HL-60 (cell line): ENCODE results near the gene RPL21.

Experiments
- GABPA ChIP-seq: IDR thresholded peaks from 2 replicates; pipeline ENCODE4 v1.6.1; 2012; ENCODE audit warnings: low read depth
- POLR2AphosphoS5 ChIP-seq: IDR thresholded peaks from 2 replicates; pipeline ENCODE4 v1.6.1; 2012; ENCODE audit warnings: low read depth
- TF ChIP-seq, protein P1 (sequence below): IDR thresholded peaks from 2 replicates; pipeline ENCODE4 v1.6.1; 2012; ENCODE audit warnings: low read depth; ENCODE audit not compliant: insufficient replicate concordance
- TF ChIP-seq, protein P2 (sequence below): IDR thresholded peaks from one replicate; pipeline ENCODE4 v1.5.1; 2011; ENCODE audit warnings: low read length, control low read depth, inconsistent platforms; ENCODE audit not compliant: insufficient read depth

DNA sequence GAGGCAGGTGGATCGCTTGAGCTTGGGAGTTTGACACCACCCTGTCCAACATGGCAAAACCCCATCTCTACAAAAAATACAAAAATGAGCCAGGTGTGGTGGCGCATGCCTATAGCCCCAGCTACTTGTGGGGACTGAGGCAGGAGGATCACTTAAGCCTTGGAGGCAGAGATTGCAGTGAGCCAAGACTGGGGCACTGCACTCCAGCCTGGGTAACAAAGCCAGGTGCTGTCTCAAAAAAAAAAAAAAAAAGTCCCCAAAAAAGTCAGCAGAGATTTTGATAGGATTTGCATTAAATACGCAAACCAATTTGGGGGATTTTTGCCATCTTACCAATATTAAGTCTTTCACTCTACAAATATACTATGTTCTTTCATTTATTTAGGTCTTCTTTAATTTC is 21.7 kb upstream of the RPL21 start:
- TF ChIP-seq, protein P1, sequence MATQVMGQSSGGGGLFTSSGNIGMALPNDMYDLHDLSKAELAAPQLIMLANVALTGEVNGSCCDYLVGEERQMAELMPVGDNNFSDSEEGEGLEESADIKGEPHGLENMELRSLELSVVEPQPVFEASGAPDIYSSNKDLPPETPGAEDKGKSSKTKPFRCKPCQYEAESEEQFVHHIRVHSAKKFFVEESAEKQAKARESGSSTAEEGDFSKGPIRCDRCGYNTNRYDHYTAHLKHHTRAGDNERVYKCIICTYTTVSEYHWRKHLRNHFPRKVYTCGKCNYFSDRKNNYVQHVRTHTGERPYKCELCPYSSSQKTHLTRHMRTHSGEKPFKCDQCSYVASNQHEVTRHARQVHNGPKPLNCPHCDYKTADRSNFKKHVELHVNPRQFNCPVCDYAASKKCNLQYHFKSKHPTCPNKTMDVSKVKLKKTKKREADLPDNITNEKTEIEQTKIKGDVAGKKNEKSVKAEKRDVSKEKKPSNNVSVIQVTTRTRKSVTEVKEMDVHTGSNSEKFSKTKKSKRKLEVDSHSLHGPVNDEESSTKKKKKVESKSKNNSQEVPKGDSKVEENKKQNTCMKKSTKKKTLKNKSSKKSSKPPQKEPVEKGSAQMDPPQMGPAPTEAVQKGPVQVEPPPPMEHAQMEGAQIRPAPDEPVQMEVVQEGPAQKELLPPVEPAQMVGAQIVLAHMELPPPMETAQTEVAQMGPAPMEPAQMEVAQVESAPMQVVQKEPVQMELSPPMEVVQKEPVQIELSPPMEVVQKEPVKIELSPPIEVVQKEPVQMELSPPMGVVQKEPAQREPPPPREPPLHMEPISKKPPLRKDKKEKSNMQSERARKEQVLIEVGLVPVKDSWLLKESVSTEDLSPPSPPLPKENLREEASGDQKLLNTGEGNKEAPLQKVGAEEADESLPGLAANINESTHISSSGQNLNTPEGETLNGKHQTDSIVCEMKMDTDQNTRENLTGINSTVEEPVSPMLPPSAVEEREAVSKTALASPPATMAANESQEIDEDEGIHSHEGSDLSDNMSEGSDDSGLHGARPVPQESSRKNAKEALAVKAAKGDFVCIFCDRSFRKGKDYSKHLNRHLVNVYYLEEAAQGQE: no peak
- TF ChIP-seq, protein P2, sequence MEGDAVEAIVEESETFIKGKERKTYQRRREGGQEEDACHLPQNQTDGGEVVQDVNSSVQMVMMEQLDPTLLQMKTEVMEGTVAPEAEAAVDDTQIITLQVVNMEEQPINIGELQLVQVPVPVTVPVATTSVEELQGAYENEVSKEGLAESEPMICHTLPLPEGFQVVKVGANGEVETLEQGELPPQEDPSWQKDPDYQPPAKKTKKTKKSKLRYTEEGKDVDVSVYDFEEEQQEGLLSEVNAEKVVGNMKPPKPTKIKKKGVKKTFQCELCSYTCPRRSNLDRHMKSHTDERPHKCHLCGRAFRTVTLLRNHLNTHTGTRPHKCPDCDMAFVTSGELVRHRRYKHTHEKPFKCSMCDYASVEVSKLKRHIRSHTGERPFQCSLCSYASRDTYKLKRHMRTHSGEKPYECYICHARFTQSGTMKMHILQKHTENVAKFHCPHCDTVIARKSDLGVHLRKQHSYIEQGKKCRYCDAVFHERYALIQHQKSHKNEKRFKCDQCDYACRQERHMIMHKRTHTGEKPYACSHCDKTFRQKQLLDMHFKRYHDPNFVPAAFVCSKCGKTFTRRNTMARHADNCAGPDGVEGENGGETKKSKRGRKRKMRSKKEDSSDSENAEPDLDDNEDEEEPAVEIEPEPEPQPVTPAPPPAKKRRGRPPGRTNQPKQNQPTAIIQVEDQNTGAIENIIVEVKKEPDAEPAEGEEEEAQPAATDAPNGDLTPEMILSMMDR: no peak
- TF ChIP-seq POLR2AphosphoS5 (no peak), GABPA (no peak)
